GM19467 (cell line): Measurements from ENCODE around the gene ZG16B.

Experiments
- ATAC-seq: cut with Tn5 transposase; IDR thresholded peaks from one replicate; pipeline ENCODE4 v1.9.1; 2021; ENCODE audit warnings: mild to moderate bottlenecking, moderate library complexity; ENCODE audit not compliant: unreplicated experiment

ZG16B gene

GRCh38 chr16:2865651-2866050 lies 35.5 kb downstream of the ZG16B start:
- no peak for ATAC-seq

- ATAC-seq = no peak
Observed at GRCh38 chr16:2866431-2866830, 36.3 kb downstream of the ZG16B start.

GRCh38 chr16:2867661-2867986 lies 37.5 kb downstream of the ZG16B start:
- no peak for ATAC-seq

GRCh38 chr16:2867987-2868789 lies 38.1 kb downstream of the ZG16B start:
- peak; percentile 84 for ATAC-seq

- ATAC-seq = no peak
Observed at GRCh38 chr16:2871926-2872325, 41.8 kb downstream of the ZG16B start.

- no peak for ATAC-seq
Observed at GRCh38 chr16:2874032-2874911, 44.2 kb downstream of the ZG16B start.

GRCh38 chr16:2874912-2875362 lies 44.8 kb downstream of the ZG16B start:
- ATAC-seq = peak; percentile 69

- no peak for ATAC-seq
Observed at GRCh38 chr16:2879854-2880508, 49.9 kb downstream of the ZG16B start.
